GM04503 (cell line): Measurements from ENCODE around the gene GRID2.

Source experiments
- DNase-seq: peaks from one replicate; pipeline ENCODE4 v3.0.0-alpha.2; 2012; ENCODE audit warnings: low read depth

The GRID2 gene

DNA sequence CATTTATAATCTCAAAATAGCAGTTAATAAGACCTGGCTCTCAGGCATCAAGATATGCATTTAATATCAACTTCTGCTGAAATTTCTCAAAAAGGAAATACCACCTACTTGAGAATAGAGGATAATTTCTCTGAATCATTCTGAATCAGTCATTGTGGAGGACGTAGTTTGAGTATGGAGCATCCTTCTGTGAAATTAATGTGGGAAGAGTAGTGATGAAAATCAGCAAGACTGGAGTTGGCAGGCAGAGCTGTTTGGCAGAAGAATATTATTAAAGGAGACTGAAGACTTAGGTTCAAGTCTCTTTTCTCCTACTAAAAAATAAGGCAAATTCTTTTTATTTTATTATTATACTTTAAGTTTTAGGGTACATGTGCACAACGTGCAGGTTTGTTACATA is 1199.2 kb downstream of the GRID2 start:
- DNase-seq, result no peak

- no peak for DNase-seq
These were observed 1210.1 kb downstream of the GRID2 start for GRCh38 chr4:93513851-93514250.

DNA sequence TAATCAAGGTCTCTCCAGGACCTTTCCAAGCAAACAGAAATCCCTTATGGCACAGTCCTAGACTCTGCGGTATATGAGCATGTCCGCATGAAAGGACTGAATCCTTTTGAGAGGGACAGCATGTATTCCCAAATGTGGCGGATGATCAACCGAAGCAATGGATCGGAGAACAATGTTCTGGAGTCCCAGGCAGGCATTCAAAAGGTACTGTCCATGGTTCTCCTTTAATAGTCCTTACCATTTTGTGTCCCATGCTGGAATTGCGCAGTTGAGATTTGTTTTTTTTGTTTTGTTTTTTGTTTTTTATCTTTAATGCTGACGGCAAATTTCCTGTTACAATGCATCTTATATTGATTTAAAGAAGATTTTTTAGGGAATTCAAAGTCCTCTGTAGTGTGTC is 1211.4 kb downstream of the GRID2 start:
- DNase-seq, result no peak

GRCh38 chr4:93529692-93530372 is 1226.1 kb downstream of the GRID2 start:
- no peak for DNase-seq

GRCh38 chr4:93532234-93532633 is 1228.5 kb downstream of the GRID2 start:
- DNase-seq, result no peak

DNA sequence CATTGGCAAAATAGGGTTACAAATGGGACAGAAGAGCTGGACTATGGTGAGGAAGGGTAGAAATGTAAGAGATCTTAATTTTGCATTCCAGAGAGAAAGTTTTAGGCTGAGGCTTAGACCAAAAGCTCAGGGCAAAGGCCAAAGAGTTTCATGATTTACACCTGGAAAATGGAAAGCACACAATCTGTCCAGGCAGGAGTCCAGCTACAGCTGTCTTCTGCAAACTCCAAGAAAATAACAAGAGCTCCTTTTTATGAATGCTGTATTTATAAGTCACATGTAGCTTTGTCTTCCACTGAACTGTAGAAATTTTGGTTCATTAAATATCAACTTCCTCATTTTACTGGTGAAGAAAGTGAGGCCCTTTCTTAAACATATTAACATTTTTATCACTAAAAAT is 1236.8 kb downstream of the GRID2 start:
- no peak for DNase-seq

DNA sequence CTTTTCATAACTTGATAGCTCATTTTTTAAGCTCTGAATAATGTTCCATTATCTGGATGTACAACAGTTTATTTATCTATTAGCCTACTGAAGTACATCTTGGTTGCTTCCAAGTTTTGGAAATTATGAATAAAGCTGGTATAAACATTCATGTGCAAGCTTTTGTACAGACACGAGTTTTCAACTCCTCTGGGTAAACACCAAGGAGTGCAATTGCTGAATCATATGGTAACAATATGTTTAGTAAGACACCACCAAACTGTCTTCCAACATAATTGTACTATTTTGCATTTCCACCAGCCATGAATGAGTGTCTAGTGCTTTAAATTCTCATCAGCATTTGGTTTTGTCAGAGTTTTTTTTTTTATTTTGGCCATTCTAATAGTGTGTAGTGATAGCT is 1258.1 kb downstream of the GRID2 start:
- DNase-seq, result no peak

DNA sequence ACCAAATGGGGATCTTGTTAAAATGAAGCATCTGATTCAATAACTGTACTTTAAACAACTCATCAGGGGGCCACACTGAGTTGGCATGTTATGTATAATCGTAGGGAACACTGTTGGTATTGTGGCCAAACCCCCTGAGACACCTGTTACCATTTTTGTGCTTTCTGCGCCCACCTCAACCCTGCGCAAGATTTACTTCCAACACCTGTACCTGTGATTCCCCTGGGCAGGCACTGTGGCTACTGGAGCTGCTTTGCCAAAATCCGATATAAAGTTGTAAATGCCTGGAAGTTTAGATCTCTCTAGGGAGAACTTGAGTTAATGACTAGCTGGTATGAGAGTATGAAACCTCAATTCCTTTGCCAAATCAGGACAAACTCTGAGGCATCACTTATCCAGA is 1265.0 kb downstream of the GRID2 start:
- DNase-seq, result no peak

GRCh38 chr4:93573285-93573684 is 1269.5 kb downstream of the GRID2 start:
- DNase-seq, result no peak

GRCh38 chr4:93578942-93579341 is 1275.2 kb downstream of the GRID2 start:
- no peak for DNase-seq

GRCh38 chr4:93605163-93605562 is 1301.4 kb downstream of the GRID2 start:
- DNase-seq, result no peak

DNA sequence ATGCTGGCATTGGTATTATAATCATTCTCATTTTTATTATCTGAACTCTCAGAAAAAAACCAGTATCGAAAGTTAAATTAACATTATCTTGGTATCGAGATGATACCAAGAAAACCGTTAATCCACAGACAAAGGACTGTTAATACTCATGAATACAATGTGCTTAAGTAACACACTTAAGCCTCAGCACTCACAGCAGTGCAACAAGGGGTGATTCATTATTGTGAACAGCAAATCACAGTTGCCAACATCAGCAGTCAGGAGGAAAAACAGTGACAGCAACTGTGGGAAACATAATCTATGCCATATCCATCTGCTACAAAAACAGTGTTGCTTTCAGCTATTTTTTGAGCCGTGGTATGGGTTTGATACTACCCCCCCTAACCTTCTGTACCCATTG is 1313.8 kb downstream of the GRID2 start:
- DNase-seq, result no peak

DNA sequence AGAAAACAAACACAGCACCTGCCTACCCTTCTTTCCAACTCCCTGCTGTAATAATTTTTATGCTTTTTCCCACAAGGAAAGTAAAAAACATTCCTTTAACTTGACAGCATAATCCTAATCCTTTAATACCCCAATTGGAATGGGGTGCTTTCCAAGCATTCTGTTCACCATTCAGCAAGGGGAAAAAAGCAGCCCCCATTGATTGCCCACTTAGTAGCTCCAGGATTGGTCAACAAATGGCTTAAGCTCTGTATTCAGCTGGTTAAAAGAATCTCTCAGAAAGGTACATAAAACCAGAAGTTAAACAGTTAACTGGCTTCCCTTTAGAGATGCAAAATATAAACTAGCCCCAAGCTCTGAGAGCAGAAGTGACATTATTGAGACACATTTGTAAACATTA is 1330.0 kb downstream of the GRID2 start:
- no peak for DNase-seq

- DNase-seq, result no peak
These were observed 1332.2 kb downstream of the GRID2 start for GRCh38 chr4:93635943-93636342.

DNA sequence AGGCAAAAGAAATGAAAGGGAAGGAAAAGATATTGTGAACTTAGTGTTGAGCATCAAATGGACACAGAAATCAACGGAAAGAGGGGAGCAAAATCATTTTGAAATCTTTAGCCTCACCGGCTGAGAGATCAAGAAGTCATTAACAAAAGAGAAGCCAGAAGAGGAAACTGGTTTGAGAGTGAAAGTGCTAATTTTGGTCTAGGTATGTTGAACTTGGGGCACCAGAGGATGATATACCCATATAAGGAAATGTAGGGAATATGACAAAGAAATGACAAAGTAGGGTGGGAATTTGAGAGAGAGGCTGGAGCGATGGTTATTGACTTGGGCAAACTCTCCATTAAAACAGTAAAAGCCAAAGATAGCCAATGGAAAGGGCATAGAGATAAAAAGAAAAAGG is 1341.4 kb downstream of the GRID2 start:
- no peak for DNase-seq

DNA sequence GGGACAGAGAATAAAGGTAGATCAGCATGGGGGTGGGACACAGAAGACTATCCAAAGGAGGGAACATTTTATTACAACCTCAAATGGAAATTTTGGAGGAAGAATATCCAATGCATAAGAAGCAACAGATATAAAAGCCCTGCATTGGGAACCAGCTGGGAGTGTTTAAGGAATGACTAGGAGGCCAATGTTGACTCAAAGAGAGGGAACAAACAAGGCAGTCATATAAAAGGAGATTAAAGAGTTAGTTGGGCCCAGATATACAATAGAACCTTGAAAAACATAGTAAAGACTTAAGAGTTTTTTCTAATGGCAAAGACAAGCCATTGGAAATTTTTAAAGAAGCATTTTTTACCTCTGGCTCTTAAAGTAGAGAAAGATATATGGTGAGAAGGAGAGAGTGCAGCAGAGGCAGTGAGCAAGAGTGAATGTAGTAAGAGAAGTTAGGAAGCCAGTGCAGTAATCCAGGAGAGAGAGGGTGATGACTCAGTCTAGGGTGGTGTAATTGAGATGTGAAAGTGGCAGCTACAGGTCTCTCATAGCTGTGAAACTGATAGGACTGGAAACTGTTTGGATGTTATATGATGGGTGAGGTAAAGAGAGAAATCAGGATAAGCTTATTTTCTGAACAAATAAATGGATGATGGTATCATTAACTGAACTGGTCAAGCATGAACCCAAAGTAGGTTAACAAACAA is 1342.6 kb downstream of the GRID2 start:
- DNase-seq, result no peak

GRCh38 chr4:93648258-93648657 is 1344.5 kb downstream of the GRID2 start:
- DNase-seq, result no peak

GRCh38 chr4:93649828-93650227 is 1346.1 kb downstream of the GRID2 start:
- DNase-seq, result no peak

- no peak for DNase-seq
These were observed 1350.4 kb downstream of the GRID2 start for GRCh38 chr4:93654211-93654610.

- DNase-seq, result no peak
These were observed 1353.8 kb downstream of the GRID2 start for GRCh38 chr4:93657527-93657926.

DNA sequence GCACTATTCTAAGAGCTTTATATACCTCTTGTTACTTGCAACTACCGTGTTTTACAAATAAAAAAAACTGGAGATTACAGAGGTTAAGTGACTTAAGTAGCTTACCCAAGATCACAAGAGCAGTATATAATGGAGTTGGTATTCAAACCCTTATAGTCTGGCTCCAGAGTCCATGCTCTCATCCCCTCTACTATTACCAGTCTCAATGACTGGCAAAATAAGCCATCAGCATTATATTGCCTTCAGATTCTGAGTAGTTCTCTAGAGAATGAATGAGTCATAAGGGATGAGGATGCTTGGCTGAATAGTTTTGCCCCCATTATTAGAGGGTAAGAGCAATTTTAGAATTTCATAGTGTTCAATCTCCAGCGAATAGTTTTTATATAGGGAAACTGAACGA is 1354.7 kb downstream of the GRID2 start:
- no peak for DNase-seq

- DNase-seq, result no peak
These were observed 1355.9 kb downstream of the GRID2 start for GRCh38 chr4:93659629-93660028.

DNA sequence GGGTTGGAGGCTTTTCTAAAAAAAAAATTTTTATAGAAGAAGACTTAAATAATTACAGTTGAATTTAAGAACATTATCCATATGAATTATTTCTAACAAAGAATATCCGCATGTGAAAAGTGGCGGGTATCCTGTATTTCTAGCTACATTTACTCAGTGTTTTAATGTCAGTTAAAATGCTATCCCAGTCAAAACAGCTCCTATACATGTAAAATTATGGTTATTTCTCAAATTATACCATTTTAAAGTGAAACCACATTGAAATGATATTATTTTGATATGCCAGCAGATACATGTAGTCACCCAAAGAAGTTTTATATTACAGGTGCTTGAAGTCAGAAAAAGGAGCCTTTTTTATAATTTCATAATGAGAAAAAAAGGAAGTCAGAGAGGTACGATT is 1356.3 kb downstream of the GRID2 start:
- DNase-seq, result no peak

DNA sequence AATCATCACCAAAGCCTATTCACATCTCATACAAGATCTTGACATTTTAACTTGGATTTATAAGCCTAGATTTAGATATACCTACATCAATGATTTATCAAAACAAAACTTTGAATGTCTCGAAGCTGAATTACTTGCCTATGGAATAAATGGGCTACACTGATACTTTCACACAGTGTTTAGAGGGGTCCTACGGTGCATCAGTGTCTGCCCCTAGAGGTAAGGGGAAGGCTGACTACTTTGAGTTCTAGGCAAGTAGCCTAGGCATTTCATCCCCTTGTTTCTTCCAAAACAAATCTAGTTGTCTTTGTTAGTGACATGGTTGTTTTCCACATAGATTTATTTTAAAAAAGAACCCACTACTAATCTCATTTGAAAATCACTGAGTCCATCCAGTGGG is 1366.7 kb downstream of the GRID2 start:
- no peak for DNase-seq
